Lower leg skin (tissue), 4 donors: Measurements from ENCODE around the gene PLEKHJ1. TPM values are rescaled to one million over a fixed set of nuclear protein-coding genes. Genes with fewer than 3 reads are reported as not detected.

ENCODE experiments used
- DNase-seq, 2 donors: peaks; one replicate each; pipeline ENCODE4 v3.0.0-alpha.2; 2019; ENCODE audit warnings: low spot score in 2 of 2
- H3K4me3 ChIP-seq: fragments of 200-600 bp; sonication (generic); 2 replicates; pipeline ENCODE4 v1.5.1; 2017; ENCODE audit warnings: mild to moderate bottlenecking, low read depth; ENCODE audit not compliant: poor library complexity, severe bottlenecking
- CTCF ChIP-seq, 3 donors: fragments of 450-650 bp; IDR thresholded peaks; one replicate each; pipeline ENCODE4 v1.5.1; 2016; ENCODE audit warnings: antibody characterized with exemption in 3 of 3, mild to moderate bottlenecking in 3 of 3, moderate library complexity in 2 of 3
- POLR2A ChIP-seq, 2 donors: fragments of 450-650 bp; IDR thresholded peaks; one replicate each; pipeline ENCODE4 v1.6.1; 2016 to 2017; ENCODE audit warnings: antibody characterized with exemption in 2 of 2, mild to moderate bottlenecking in 1 of 2, moderate library complexity in 1 of 2
- WGBS, 2 donors: methylation state at CpG; one replicate each; pipeline ENCODE4 v1.1.5; 2018; 5-methylcytosine and 5-hydroxymethylcytosine counted together
- intact Hi-C: fragments of 100-400 bp; cut with DNase I; formaldehyde crosslinking; loops from one replicate; pipeline ENCODE4 v1.15.0; 2023; ENCODE audit warnings: low total_unique reads
- total RNA-seq, 4 donors: library from RNA; depleted of rRNA; stranded (reverse); fragments of >200 nt; gene quantifications; one replicate each; pipeline ENCODE4 v1.1.0, GENCODE V29; 2016

Gene PLEKHJ1
- total RNA-seq, 4 donors from 2014 or later: 52.2 to 80.5 (median 70.0) TPM

GRCh38 chr19:2192862-2193261 lies 43.3 kb downstream of the PLEKHJ1 start:
- no peak overlapping the region for H3K4me3 ChIP-seq
- no peak for DNase-seq
- intact Hi-C loops: no loop called here
- no peak for TF ChIP-seq POLR2A (IDR thresholded peaks at IDR 0.05)
- no peak for TF ChIP-seq CTCF (IDR thresholded peaks at IDR 0.05)
- WGBS, 2 donors: 93 to 99% methylated on average over 17 of the region's 17 CpGs

GRCh38 chr19:2191456-2192310 lies 44.4 kb downstream of the PLEKHJ1 start:
- 72 to 91% methylated on average over 13 to 32 of the region's 32 CpGs for WGBS, 2 donors
- TF ChIP-seq POLR2A (IDR thresholded peaks at IDR 0.05): no peak
- TF ChIP-seq CTCF (IDR thresholded peaks at IDR 0.05): no peak
- intact Hi-C loops: no loop called here
- DNase-seq: no peak
- no peak overlapping the region for H3K4me3 ChIP-seq

- no peak overlapping the region for H3K4me3 ChIP-seq
- TF ChIP-seq POLR2A (IDR thresholded peaks at IDR 0.05) (no peak), CTCF (IDR thresholded peaks at IDR 0.05) (no peak)
- intact Hi-C loops: no loop called here
- WGBS, 2 donors: 91 to 93% methylated on average over 34 to 35 of the region's 37 CpGs
- DNase-seq: no peak
Observed at GRCh38 chr19:2190848-2191455, 45.2 kb downstream of the PLEKHJ1 start.

- no peak for DNase-seq
- TF ChIP-seq CTCF (IDR thresholded peaks at IDR 0.05): no peak
- WGBS, 2 donors: 83 to 90% methylated on average over 2 to 16 of the region's 16 CpGs
- no peak overlapping the region for H3K4me3 ChIP-seq
- intact Hi-C loops: no loop called here
Observed at GRCh38 chr19:2189880-2190279, 46.2 kb downstream of the PLEKHJ1 start.

GRCh38 chr19:2188708-2189385 lies 47.3 kb downstream of the PLEKHJ1 start:
- 92 to 94% methylated on average over 18 to 19 of the region's 19 CpGs for WGBS, 2 donors
- no peak for DNase-seq
- no peak for TF ChIP-seq POLR2A (IDR thresholded peaks at IDR 0.05)
- TF ChIP-seq CTCF (IDR thresholded peaks at IDR 0.05): no peak
- H3K4me3 ChIP-seq: no peak overlapping the region
- intact Hi-C loops: no loop called here
